ENCODE results near the gene ZFYVE19.

Gene ZFYVE19

DNA sequence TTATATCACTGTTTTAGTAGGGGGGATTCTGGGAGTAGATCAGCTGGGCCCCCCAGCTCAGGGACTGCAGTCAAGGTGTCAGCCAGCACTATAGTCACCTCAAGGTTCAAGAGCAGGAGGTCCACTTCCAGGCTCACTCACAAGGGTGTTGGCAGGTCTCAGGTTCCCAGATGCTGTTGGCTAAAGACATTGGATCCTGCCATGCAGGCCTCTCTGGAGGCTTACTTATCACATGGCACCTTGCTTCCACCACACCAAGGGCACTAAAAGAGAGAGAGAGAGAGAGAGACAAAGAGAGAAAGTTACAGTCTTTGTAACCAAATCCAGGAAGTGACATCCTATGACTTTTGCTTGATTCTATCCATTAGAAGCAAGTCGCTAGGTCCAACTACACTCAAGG lies 29.1 kb downstream of the ZFYVE19 start:
- TF ChIP-seq, protein P1, sequence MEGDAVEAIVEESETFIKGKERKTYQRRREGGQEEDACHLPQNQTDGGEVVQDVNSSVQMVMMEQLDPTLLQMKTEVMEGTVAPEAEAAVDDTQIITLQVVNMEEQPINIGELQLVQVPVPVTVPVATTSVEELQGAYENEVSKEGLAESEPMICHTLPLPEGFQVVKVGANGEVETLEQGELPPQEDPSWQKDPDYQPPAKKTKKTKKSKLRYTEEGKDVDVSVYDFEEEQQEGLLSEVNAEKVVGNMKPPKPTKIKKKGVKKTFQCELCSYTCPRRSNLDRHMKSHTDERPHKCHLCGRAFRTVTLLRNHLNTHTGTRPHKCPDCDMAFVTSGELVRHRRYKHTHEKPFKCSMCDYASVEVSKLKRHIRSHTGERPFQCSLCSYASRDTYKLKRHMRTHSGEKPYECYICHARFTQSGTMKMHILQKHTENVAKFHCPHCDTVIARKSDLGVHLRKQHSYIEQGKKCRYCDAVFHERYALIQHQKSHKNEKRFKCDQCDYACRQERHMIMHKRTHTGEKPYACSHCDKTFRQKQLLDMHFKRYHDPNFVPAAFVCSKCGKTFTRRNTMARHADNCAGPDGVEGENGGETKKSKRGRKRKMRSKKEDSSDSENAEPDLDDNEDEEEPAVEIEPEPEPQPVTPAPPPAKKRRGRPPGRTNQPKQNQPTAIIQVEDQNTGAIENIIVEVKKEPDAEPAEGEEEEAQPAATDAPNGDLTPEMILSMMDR (IDR thresholded peaks at IDR 0.05): no peak

GRCh38 chr15:40838756-40839155 lies 31.9 kb downstream of the ZFYVE19 start:
- TF ChIP-seq, protein P1 (IDR thresholded peaks at IDR 0.05): no peak

GRCh38 chr15:40841741-40842140 lies 34.9 kb downstream of the ZFYVE19 start:
- TF ChIP-seq, protein P1 (IDR thresholded peaks at IDR 0.05): no peak

DNA sequence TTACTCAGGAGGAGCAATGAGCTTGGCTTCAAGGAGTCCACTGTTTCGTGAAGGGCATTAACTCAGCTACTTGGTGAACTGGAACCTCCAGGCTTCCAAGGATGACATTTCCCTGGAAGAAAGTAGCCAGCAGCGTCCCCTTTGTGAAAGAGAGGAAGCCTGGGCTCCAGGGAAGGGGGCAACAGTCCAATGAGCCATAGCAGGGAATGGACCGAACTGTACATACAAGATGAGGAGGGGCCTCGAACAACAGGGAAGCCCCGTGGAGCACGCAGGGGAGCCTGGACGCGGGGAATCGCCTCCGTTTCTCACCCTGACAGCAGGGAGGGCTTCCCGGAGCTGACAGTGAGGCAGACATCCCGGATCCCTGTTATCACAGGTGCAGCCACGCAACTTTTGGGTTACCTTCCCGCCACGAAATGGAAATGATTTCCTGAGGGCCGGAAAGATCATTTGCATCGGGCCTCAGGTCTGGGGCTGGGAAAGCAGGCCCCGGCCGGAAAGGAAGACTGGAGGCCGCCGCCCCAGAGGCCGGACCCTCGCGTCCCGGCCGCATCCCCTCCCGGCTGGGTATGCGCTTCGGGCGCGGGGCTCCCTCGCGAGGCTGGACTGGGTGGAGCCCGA lies 36.5 kb downstream of the ZFYVE19 start:
- TF ChIP-seq, protein P1 (IDR thresholded peaks at IDR 0.05): no peak

GRCh38 chr15:40843885-40844695 lies 37.2 kb downstream of the ZFYVE19 start, which contains the start of gene SPINT1:
TSS of gene SPINT1 (plus strand) at chr15:40844048. CDS start at chr15:40844555, 507 bp downstream.
- TF ChIP-seq, protein P1 (IDR thresholded peaks at IDR 0.05): no peak

- TF ChIP-seq, protein P1 (IDR thresholded peaks at IDR 0.05): no peak; the same call in 1 of the 2 replicates
Observed at GRCh38 chr15:40844696-40845030, 37.8 kb downstream of the ZFYVE19 start.

DNA sequence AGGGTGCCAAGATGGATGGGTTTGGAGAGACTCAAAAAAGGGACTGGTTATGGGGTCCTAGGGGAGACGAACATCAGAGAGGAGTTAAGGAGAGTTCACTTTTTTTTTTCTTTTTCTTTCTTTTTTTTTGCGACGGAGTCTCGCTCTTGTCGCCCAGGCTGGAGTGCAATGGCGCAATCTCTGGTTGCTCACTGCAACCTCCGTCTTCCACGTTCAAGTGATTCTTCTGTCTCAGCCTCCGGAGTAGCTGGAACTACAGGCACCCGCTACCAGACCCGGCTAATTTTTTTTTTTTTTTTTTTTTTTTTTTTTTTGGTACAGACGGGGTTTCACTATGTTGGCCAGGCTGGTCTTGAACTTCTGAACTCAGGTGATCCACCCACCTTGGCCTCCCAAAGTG lies 38.1 kb downstream of the ZFYVE19 start:
- TF ChIP-seq, protein P1 (IDR thresholded peaks at IDR 0.05): no peak

Measured in LNCAP (cell line).